LNCaP clone FGC (cell line): ENCODE data around the gene HIRIP3.

Experiments used
- DNase-seq: peaks from one replicate; pipeline ENCODE4 v3.0.0-alpha.2; 2011; ENCODE audit warnings: low read depth
- H3K4me3 ChIP-seq: 2 replicates; pipeline ENCODE4 v1.5.1; 2011; ENCODE audit warnings: mild to moderate bottlenecking, low read depth, low read length, control low read depth
- TF ChIP-seq, protein P1 (sequence below): IDR thresholded peaks from 2 replicates; pipeline ENCODE4 v1.5.1; 2012; ENCODE audit warnings: mild to moderate bottlenecking; ENCODE audit not compliant: control insufficient read depth, insufficient read depth; ENCODE audit errors: extremely low read depth

Gene HIRIP3

DNA sequence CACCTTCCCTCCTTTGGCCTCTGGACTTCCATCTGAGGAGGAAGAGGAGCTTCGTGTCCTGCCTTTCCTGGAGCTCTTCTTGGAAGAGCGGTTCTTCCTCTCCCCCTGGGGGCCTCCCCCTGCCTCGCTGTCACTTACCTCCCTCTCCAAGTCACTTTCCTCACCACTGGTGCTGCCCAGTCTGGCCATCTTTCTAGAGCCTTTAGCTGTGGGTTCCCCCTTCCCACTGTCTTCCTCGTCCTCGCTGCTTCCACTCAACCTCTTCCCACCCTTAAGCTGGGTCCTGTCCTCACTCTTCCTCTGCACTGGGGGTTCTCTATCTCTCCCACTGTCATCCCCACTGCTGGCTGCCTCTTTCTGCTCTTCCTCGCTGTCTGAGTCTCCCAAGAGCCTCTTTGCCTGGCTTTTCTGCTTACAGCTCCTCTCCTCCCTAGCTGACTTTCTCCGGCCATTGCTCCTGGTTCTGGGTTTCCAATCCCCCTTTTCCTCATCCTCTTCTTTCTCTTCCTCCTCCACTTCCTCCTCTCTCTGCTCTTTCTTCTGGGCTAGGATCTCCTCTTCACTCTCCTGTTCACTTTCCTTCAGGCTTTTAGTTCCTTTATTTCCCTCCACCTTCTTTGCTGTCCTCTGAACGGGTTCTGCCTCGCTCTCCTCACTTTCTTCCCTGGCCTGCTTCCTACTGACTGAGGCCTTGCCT is 1.4 kb downstream of the HIRIP3 start:
- H3K4me3 ChIP-seq: peak overlapping the region; percentile 98
- TF ChIP-seq, protein P1, sequence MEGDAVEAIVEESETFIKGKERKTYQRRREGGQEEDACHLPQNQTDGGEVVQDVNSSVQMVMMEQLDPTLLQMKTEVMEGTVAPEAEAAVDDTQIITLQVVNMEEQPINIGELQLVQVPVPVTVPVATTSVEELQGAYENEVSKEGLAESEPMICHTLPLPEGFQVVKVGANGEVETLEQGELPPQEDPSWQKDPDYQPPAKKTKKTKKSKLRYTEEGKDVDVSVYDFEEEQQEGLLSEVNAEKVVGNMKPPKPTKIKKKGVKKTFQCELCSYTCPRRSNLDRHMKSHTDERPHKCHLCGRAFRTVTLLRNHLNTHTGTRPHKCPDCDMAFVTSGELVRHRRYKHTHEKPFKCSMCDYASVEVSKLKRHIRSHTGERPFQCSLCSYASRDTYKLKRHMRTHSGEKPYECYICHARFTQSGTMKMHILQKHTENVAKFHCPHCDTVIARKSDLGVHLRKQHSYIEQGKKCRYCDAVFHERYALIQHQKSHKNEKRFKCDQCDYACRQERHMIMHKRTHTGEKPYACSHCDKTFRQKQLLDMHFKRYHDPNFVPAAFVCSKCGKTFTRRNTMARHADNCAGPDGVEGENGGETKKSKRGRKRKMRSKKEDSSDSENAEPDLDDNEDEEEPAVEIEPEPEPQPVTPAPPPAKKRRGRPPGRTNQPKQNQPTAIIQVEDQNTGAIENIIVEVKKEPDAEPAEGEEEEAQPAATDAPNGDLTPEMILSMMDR: no peak
- no peak for DNase-seq

DNA sequence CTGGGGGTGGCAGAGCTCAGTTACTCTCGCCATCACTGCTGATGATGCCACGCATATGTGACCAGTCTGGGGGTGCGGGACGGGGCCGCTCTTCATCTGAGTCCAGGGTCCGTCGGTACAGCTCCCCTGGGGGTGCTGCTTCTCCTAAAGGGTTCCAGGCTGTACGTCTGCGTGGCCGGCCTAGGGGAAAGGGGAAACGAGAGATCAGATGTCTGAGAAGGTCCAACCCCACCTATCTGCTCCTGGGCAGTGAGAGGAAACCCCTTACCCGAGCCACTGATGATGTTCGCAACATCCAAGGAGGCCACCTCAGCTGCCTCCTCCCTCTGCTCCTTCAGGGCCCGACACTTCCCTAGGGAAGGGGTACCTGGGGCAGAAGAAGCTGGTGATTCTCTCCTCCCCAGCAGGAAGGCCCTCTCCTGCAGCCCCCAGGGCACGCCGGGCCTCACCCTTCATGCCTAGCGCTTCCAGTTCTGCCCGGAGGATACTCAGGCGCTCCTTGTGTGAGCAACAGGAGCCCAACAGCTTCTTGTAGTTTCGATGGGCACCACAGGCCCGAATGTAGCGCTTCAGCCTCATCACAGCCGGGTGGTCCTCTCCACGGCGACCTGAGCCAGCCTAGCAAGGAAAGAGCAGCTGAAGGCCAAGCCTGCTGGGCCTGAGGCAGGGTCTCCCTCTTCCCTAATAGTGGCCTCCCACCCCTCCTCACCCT is 2.1 kb downstream of the HIRIP3 start:
- TF ChIP-seq, protein P1: no peak
- DNase-seq: no peak
- no peak overlapping the region for H3K4me3 ChIP-seq

DNA sequence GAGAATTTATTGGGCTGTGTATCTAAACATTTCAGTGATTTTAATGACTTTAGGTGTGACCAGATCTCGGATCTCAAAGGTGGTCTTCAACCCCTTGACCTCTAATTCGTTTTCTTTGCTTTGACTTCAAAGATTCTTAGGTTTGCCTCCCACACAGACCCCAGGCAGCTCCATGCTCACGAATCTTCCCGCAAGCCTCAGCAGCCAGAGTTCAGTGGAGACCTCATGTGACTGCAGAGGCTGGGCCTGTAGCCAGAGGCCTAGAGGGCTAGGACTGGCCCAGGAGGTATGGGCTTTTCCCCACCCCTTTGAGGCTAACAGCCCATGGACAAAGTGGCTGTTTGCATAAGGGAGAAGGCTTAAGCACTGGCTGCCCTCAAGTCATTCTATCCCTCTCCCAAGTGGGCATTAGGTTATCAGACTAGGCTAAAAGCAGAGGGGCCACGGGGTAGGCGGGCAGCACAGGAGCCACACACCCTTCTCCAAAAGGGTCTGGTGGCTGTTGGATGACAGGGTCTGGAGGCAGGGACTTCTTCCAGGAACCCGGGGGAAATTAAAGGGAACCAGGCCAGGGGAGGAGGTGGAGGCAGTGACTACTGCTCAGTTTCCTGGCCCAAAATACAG is 3.0 kb downstream of the HIRIP3 start:
- DNase-seq: peak; percentile 50
- H3K4me3 ChIP-seq: no peak overlapping the region
- TF ChIP-seq, protein P1: no peak

DNA sequence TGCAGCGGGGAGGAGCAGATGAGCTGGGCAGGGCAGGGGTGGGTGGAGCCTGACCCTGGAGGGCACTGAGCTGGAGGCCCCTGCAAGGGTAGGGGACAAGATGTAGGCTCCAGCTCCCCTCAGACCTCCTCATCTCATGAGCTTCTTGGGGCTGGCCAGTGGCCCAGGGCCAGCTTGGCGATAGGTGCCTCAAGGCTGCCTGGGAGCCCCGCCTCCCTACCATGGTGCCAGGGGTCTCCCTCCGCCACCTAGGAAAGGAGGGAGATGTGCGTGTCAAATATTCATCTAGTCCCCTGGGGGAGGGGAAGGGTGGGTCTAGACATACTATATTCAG is 3.9 kb downstream of the HIRIP3 start:
- DNase-seq: no peak
- H3K4me3 ChIP-seq: no peak overlapping the region
- TF ChIP-seq, protein P1: no peak

DNA sequence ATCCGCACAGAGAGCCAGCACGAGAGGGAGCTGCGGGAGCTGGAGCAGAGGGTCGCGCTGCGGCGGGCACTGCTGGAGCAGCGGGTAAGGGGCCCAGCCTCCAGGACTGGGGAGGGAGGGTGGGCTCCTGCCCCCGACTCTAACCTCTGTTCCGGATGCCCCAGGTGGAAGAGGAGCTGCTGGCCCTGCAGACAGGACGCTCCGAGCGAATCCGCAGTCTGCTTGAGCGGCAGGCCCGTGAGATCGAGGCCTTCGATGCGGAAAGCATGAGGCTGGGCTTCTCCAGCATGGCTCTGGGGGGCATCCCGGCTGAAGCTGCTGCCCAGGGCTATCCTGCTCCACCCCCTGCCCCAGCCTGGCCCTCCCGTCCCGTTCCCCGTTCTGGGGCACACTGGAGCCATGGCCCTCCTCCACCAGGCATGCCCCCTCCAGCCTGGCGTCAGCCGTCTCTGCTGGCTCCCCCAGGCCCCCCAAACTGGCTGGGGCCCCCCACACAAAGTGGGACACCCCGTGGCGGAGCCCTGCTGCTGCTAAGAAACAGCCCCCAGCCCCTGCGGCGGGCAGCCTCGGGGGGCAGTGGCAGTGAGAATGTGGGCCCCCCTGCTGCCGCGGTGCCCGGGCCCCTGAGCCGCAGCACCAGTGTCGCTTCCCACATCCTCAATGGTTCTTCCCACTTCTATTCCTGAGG is 4.4 kb downstream of the HIRIP3 start:
- DNase-seq: no peak
- TF ChIP-seq, protein P1: no peak

DNA sequence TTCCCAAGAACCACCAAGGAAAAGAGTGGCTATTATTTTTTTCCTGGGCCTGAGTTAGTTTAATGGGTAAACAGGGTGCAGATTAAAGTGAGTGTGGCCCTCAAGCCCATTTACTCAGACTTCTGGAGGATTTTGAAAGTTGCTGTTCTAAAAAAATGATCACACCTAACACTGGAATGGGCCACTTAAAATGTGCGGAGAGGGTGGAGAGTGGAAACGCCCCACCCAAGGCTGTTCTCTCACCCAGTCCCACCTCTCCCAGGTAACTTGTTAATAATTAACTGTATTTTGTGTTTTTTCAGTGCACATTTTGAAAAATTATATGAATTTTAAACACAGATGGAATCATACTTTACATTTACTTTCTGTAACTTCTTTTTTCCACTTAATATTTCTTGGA is 5.4 kb downstream of the HIRIP3 start:
- H3K4me3 ChIP-seq: no peak overlapping the region
- TF ChIP-seq, protein P1: no peak
- no peak for DNase-seq

More for the DNA sequence above, 4.4 kb downstream of the HIRIP3 start:
- no peak overlapping the region for H3K4me3 ChIP-seq
